ENCODE data around the gene B3GLCT.
A peak's percentile ranks its signal among the peaks of the same experiment; 100 is the strongest.

B3GLCT gene

DNA sequence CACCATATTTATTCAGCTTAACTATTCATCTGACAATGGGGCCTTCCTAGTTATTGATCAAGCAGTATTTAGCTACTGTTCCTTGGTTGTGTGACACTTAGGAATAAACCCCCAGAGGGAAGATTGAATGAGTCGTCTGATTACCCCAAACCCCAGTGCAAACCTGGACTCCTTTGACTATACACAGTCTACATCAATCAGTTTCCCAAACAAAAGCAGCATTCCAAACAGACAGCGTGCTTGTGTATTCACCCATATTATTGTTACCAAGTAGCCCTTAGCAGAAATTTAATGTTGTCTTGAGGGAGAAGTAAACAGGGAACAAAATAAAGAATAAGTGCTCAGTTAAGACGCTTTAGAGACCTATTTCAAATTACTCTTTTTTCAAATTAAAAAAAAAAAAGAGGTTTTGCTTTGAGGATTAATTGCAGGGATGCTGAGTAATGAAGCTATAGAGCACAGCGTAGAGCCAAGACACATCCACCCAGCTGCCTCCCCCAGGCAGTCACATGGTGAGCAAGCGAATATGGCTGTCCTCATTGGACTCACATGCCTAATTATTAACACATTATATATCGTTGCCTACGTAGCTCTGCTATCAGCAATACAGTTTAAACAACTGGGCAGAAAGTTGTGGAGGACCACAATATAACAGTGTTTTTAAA is 14.7 kb upstream of the B3GLCT start:
- no peak for DNase-seq

DNA sequence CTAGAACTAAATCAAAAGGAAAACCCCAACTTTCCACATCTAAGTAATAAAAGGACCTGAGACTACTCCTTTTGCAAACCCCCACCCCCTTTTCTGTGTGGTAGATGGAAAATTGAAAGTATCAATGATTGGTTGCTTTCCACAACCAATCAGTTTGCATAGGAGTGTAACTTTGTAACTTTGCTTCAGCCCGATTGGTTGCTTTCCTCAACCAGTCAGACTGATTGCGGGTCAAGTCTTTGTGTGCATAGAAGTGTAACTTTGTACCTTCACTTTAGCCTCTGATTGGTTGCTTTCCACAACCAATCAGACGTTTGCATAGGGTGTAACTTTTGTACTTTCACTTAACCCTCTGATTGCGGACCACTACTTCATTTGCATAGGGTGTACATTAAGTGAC is 8.0 kb upstream of the B3GLCT start:
- DNase-seq = no peak

DNA sequence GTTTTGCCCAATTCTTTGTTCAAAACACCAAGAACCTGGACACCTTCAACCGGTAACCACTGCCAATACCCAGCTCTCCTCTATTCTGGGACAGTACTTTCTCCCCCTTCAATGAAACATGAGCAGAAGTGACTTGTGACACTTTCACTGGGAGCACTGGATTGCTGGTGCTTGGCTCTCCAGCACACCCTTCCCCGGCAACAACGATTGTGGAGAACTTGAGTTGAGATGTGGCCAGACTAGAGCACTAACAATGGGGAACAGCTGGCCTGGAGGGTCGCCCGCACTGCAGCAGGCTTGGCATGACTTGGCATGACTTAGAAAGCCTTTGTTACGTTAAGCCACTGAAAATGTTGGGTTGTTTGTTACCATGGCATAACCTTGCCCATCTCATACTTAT is 7.5 kb upstream of the B3GLCT start:
- no peak for DNase-seq

DNA sequence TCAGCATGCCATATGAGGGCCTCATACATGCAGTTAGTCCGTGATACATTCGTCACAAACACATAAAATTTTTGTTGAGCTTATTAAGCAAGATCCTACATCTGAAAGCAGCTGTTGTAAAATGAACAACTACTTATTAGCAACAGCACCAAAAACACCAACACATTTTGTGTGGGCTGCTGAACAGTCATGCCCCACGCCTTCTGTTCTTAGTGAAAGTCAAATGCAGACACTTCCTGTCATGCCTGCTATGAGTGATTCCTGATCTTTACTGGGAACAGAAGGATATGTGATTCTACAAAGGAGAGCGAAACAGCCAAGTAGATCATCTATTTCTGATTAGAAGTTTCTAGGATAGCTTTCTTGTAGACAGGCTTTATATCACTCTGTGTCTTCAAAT is 4.2 kb upstream of the B3GLCT start:
- DNase-seq = no peak

DNA sequence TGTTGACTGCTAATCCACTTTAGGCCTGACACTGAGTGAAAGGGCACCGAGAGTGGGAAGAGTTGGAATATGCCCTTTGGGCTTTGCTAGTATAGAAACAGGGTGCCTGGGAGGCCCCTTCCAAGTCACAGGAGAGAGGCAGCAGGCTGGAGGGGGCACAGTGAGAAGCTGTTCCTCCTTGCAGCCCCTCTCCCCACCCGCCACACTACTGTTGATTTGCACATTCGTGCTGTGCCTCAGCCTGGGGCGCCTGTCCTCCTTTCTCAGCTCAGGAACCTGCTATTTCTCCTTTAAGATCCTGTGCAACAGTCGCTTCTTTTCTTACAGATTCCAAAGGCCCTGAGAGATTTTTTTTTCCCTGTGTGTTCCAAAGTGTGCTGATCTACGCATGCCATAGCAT is 2.8 kb upstream of the B3GLCT start:
- no peak for DNase-seq

DNA sequence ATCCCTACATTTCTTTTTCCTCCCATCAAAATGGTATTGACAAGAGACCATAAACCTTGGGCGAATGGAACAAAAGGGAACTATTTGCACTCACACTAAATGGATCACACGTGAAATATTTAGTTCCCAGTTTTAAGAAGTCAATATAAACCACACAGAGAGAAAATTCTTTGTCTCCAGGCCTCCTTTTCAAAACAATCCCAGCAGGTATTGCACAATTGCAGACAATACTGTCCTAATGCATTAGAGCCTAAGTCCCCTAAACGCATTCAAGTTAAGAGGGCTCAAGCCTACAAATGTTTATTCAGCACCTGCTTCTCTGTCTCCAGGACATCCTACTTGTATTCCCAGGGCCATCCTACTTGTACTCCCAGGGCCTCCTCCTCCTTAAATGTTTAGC is 1.3 kb upstream of the B3GLCT start:
- no peak for DNase-seq

DNA sequence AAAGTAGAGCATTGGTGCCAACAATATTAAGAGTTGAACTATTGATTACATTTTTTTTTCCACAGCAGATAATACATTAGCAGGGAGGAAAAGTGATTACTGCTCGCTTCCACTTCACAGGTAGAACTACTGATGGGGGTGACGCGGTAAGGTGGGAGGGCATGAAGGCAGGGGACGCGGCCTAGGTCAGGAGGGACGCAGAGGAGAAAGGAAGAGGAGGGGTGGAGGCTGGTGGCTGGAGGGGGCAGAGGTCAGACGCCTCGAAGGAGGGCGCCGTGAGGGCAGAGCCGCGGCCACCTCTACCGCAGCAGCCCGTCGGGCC is 287 bp upstream of the B3GLCT start:
- DNase-seq = no peak

DNA sequence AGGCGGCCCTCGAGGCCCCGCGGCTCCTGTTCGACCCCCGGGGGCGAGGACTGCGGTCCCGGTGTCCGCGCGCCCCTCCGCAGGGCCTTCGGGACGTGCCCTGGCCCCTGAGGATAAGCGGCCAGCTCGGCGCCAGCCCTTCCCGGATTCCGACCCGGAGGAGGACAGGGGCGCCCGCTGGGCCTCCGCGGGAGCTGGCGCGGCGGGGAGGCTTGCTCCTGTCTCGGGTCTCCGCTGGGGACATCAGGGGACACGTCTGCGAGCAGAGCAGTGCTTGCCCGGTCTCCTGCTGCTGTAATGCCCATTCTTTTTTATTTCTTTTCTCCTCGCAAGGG is 829 bp downstream of the B3GLCT start:
- DNase-seq = no peak

DNA sequence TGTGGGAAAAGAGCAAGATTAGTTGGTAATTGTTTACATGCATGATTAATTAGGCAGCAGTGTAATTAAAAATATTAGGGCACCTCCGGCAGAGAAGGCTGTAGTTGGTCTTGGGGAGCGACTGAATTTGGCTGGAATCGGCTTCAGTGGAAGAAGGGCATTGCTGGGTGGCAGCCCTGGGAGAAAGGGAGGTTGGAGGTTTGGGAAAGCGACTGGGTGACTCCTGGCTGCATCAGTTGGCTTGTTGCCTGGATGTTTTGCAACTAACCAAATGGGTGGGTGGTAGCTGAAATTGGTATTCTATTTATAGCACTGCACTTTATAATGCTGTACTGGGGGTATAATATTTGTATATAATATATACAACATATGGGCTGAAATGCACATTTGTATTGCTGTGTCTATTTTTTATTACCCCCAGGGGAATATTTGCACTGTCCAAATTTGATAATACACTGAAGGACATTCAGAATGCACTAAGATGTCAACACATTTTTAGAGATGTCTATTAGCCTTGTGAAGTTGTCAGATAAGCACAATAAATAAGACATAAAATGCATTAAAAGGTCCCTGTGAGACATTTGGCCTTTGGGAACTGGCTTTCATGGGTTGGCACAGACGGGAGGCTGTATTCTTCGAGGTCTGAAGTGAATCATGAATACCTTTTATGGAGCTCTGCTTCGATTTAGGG is 1.7 kb downstream of the B3GLCT start:
- peak; percentile 65 for DNase-seq

DNA sequence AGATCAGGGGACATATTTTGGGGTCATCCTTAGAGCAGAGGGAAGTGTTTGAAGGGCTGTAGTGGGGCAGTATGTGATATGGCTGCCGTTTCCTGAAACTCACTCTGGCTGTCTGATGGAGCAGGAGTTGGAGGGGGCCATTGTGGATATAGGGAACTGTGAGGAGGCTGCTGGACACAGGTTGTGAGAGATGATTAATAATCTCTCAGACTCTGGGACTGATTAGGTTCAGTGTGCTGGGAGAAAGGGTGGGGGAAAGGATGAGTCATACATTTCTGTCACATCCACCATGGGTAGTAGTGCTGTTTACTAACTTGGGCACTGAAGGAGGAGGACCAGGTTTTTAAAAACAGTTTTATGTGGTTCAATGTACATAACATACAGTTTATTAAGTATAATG is 4.8 kb downstream of the B3GLCT start:
- DNase-seq = peak; percentile 79

DNA sequence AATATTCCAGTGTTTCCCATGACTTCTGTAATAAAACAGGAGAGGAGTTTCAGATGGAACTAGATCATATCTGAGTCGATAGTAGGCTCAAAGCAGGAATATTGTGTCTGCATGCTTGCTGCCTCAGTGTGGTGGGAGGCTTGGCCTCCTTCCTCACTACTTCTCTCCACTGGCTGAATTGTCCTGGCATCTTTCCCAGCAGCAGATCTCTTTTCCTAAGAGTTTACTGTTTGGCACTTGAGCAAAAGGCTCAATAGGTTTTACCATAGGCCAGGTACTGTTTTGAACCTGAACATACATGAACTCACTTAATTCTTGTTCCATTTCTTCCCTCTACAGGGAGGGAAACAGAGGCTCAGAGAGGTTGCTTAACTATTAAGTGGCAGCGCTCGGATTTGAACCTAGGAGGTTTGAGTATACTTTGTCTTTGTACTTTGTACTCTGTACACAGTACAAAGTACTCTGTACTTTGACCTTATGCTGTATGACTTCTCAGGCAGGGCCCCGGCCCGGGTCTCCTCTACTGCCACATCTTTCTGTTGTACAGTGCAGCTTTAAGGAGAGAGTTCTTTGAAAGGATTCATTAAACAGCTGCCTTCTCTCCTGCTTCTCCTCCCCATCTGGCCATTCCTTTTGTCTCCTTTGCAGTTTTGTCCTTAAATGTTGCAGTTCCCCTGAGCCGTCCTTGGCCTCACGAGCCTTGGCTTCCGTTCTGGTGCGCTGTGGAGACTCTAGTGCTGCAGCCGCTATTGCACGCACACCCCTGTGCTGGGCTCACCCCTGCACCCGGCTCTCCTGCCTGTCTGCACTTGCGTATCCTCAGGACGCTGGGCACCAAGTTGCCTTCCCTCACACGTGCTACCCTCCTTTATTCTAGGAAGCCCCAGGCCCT is 8.1 kb downstream of the B3GLCT start:
- DNase-seq = peak; percentile 73

DNA sequence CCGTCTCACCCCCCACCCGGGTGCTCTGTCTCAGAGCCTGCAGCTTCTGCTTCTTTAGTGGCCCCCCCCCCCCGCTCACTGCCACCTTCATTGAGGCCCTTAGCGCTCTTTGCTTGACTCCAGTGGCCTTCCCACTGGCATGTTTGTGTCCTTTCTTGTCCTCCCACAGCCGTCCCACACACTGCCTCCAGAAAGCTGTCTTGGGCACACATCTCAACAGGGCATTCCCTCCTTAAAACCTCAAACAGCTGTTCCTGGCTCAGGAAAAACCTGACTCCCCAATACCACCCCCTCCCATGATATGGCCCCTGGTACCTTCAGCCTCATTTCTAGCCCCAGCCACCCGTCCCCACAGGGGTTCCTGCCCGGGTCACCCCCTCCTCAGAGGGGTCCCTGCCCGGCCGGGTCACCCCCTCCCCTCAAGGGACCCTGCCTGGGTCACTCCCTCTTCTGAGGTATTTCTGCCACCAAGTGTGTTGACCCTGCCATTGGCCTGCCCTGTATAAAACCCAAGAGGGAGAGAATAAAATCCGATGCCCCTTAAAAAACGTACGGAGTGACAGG is 8.9 kb downstream of the B3GLCT start:
- DNase-seq = no peak

DNA sequence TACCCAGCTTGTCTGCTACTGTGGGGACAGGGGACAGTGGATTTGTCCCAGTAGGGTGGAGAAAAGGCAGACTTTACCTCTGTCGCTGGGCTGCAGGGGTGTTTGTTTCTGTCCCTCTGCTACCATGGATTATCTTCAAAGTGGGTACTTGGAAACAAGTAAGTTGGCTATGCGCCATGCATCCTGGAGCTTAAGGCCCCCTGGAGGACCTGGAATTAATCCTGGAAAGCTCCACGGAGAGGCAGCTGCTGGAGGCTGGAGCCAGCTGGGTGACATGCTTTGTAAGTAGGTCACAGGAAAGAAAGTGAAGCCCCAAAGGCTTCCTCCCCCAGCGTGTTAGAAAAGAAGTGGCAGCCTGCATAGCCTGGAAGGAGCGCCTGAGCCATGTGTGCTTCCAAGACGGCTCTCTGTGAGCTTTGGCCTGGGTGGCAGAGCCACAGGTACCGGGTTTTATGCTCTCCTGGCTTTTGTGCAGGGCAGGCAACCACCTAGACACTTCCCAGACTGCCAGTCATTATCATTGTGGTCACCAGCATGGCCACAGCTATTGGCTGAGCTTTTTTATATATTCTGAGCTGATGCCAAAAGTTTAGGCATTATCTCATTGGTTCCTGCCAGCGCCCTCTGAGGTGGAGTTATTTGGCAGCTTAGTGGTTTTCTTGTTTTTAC is 9.5 kb downstream of the B3GLCT start:
- DNase-seq = peak; percentile 71

DNA sequence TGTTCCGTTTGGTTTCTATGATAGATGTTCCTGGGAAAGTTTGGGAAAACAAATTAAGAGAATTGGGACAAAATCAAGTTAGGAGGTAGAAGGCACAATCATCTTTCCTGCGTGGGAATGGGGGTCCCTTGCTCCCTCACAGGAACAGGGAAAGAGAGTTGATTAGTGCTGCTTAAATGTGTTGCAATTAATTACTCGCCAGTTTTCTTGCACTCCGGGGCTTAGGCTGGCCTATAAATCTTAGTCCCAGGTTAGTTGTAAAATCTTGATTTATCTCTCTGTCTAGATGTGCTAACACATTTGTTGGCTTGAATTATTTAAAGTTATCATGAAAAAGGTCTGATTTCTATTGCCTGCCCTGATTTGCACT is 10.1 kb downstream of the B3GLCT start:
- no peak for DNase-seq

DNA sequence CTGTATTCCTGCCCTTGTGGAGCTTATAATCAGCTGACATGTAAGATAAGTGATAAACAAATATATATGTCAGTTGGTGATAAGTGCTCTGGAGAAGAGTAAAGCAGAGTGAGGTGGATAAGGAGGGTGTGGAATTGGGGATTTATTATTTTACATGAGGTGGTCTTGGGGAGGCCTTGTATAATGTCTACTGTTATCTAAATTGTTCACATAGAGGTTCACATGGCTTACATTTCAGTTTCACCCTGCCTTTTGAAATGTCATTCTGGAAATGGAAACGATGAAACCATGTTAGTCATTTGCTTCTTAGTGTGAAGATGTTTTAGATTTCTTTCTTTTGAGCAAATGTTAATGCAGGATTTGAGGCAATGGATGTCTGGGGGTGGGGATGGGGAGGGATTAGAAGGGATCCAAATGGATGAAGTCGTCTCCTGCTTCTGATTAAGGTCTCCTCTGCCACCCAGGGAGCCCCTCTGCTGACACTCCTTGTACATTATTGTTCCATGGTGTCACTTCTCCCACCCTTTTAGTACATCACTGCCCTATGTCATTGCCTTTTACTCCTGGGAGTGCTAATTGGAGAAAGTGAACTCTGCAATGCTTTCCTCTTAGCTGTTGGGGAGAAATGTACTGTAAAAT is 14.0 kb downstream of the B3GLCT start:
- DNase-seq = peak; percentile 60

DNA sequence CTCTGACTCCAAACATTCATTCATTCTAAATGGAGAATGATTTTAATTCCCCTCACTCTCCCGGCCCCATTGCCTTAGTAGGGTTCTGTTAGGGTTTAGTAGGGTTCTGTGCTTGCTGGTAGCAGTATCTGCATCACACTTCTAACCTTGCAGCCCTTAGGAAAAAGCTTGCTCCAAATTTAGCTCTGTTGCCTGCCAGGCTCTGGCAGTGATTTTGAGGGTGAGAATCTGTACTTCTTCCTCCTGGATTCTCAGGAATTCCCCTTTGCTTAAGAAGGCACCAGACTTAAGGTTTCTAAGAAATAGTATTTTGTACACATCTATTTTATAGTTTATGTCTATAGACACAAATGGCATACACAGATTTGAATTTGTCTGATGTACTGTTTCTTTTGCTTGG is 14.7 kb downstream of the B3GLCT start:
- DNase-seq = no peak

DNA sequence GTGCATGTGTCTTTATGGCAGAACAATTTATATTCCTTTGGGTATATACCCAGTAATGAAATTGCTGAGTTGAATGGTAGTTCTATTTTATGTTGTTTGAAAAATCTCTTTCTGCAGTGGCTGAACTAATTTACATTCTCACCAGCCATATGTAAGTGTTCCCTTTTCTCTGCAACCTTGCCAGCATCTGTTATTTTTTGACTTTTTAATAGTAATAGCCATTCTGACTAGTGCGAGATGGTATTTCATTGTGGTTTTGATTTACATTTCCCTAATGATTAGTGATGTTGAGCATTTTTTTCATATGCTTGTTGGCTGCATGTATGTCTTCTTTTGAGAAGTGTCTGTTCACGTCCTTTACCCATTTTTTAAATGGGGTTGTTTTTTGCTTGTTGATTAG is 17.1 kb downstream of the B3GLCT start:
- peak; percentile 35 for DNase-seq

DNA sequence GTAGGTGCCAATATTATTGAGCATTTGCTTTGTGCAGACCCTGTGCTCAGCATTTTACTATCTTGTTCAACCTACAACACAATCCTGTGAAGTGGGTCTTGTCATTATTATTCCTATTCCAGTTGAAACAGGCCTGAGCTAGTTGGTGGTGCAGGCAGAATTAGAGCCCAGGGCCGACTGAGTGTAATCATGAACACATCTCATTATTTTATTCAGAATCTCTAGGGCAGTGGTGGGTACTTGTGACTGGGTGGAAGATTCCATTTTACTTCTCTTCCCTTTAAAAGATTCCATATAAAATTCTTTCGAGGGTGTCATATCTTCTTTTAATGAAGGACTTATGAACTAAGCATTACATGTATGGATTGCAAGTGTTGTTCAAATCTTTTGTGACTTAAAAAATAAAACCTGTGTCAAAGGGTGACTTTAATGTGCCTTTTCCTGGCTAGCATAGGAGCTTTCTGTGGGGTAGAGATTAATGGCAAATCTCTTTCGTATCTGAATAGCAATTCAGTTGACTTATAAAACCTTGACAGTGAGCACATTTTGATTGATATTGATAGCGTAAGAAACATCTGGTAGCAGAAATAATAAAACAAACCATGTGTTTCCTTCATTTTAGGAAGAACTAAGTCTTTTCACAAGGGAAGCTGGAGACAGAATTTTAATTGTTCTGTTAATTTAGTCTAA is 20.3 kb downstream of the B3GLCT start:
- no peak for DNase-seq

DNA sequence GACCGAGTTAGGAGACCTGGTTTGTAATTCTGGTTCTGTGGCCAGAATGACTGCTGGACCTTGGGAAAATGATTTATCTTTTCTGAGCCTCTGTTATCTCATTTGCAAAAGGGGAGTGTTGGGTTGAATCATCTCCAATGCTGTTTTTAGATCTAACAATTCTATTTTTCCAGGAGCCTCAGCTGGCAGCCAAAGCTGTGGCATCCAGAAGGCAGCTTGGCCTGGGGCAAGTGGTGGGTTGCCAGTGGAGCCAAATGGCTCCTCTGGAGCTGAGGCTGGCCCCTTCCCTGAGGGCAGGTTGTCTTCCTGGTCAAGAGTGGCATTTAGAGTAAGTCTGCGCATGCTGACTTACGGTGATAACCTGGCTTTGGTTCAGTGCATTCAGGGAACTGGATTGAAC is 21.3 kb downstream of the B3GLCT start:
- no peak for DNase-seq

DNA sequence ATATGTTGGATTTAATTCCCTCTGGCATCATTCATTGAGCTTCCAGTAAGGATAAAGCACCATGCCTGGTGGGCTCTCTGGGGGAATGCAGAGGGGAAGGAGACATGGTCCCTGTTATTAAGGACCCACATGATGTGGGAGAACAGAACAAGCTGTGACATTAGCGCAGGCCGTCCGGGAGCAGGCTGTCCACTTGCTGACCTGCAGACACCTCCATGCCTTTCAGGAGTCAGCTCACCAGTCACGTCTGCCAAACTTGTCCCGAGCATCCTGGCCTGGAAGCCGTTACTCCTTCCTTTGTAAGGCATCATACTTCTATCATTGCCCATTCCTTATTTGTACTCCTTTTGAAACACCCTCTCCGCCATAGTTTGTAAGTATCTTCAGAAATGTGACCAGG is 23.4 kb downstream of the B3GLCT start:
- no peak for DNase-seq

DNA sequence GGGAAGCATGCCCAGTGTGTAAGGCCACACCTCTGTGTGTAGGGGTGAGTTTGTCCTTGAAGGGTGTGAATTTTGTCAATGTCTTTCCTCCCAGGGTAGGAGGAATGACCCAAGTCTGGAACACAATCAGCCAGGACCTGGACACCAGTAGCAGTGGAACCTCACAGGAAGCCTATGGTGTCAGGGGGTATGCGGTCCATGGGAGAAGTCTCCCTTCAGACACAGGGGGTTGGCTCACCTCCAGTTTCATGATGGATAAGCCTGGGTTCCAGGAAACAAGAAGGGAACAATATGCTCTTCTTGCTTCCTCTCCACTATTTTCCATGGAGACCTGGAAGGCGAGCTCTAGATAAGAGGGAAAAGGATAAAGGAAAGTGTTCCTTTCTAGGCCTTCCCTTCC is 23.9 kb downstream of the B3GLCT start:
- no peak for DNase-seq

DNA sequence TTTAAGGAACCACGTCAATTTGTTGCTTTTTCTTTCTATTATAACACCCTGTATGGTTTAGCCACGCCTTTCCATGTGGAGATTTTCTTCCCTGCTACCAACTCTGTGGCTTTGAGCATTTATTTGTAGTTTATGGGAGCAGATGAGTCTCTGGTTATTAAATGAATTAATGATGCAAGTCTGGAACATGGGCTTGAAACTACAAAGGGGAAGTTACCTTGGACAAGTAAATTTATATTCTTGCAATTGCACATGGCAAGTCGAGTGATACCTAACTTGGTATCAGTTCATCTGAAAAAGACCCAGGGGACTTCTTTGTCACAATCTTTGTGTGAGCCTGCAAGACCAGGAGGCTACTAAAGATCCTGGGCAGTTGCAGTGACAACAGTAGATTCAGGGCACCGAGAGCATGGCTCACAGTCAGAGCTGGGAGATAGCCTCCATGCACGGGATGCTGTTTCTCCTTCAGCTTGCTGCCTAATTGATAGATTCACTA is 24.4 kb downstream of the B3GLCT start:
- no peak for DNase-seq

Measured in fibroblast of skin of right quadriceps (primary cell).